HG02973 (cell line): Measurements from ENCODE around the gene GPX7.
"Not testable (repeated sequence)": the region's sequence is repeated elsewhere in the genome, so short reads cannot be mapped to it uniquely, and the experiment has no call there.

Experiments used
- ATAC-seq: cut with Tn5 transposase; IDR thresholded peaks from one replicate; pipeline ENCODE4 v1.9.1; 2021; ENCODE audit warnings: moderate library complexity; ENCODE audit not compliant: unreplicated experiment

GPX7 gene

DNA sequence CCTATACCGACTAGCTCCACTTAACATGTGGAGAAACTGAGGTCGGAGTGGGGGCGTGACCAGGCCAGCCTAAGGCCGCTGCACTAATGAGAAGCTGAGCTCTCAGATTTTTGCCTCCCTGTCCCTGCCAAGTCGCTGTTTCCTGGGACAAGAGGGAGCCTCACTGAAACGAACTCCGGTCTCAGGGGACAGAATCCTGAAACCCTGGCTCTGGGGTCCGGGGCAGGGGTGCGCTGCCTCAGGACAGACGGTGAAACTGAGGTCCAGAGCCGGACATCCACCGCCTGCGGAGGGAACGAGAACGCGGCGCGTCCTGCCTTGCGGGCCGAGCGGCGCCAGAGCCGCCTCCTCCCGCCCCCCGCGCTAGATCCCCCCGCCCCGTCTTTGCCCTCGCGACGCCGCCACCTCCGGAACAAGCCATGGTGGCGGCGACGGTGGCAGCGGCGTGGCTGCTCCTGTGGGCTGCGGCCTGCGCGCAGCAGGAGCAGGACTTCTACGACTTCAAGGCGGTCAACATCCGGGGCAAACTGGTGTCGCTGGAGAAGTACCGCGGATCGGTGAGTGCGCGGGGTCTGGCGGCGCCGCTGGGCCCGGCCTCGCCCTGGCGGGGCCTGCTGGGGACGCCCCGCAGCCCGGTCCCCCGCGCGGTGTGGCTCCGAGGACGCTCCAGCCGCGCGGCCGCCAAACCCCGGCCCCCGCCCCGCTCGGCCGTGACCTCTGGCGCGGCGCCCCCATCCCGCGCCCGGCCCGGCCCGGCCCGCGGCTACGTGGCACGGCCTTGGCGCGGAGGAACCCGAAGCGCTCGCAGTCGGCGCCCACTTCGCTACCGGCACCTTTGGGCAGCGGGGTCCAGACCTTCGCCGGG is at the start of gene GPX7:
TSS of gene GPX7 (plus strand) at position 381 of the 865 bp plus-strand sequence. CDS start at position 420, 39 bp downstream.
- no peak for ATAC-seq

GRCh38 chr1:52552505-52553361 is 49.4 kb upstream of the GPX7 start, which contains the start of gene TUT4:
Gene TUT4, minus strand, starts transcription at chr1:52553092. Its CDS starts 26,812 bp downstream, at chr1:52526280.
- ATAC-seq, result peak; percentile 36

DNA sequence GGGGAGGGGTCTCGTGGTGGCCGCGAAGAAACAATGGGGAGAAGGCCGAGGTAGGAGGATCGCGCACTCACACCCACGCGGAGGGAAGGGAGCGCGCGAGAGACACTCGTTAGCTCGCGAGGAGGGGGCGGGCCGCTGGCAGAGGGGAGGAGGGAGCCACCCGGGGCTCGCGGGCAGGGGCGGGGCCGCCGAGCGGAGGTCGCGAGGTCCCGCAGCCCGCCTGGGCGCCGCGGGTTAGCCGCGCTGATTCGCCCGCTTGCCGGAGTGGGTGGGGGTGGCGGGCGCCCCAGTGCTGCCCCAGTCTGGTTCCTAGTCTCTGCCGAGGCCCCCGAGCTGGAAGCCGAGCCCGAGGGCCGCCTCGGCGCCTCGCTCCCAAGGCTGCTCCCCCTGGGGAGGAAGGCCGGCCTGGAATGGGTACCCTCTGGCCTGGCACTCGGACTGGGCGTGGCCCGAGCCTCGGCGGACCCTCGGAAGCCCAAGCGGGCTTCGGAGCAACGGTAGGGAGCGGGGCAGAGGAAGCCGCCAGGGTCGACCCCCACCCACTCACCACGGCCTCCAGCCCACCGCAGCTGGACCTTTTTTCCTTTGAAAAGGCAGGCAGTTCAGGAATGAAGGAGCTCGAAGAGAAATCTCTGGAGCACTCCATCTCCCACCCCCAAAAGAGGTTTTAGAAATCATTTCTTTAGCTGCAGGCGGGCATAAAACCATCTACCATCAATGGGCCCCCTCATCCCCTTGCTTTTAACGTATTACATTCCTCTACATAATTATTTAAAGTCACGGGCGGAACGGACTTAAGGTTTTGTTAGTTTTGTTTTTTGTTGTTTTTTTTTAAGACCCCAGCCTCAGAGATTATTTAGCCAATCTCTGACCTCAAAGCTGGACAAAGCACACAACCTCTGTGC is 48.6 kb upstream of the GPX7 start:
- ATAC-seq, result peak; percentile 60

DNA sequence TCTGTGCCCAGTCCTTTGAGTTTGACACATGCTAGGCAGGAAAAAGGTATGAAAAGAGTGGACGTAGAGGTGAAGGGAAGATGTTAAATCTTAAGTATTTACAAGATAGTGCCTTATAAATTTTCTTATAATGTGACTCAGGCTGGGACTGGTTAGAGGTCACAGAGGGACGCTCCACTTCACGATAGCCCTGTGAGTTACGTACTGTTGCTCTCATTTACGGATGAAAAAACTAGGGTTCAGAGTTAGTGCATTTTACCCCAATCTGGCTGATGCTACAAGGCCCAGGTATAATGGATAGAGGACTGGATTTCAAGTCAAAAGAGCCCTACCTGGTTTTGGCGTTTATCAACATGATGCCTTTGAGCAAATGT is 47.9 kb upstream of the GPX7 start:
- ATAC-seq, result no peak

- ATAC-seq, result no peak
These were observed 47.4 kb upstream of the GPX7 start for GRCh38 chr1:52554756-52555155.

GRCh38 chr1:52556641-52557360 is 45.4 kb upstream of the GPX7 start:
- no peak for ATAC-seq

DNA sequence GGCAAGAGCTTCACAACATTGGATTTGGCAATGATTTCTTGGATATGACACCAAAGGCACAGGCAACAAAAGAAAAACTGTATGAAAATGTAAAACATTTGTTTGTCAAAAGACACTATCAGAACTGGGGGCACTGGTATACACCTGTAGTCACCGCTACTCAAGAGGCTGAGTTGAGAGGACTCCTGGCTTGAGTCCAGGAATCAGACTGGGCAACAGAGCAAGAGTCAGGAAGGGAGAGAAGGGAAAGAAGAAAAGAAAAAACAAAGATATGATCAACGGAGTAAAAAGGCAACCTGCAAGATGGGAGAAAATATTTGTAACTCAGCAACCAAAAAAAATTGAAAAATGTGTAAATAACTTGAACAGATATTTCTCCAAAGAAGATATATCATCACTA is 43.2 kb upstream of the GPX7 start:
- no peak for ATAC-seq

- ATAC-seq, result no peak
These were observed 42.3 kb upstream of the GPX7 start for GRCh38 chr1:52559875-52560274.

DNA sequence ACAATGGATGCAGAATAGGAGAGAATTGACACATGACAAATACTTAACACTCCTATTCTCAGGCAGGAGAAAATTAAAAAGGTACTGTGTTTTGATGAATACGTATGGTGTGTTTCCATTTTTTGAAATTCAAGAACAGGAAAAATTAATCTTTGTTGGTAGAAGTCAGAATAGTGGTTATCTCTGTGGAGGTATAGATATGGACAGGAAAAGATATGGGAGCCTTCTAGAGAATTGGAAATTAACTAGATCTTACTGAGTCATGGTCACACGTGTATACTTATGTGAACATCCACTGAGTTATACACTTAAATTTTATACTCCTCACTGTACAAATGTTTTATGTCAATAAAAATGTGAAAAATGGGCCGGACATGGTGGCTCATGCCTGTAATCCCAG is 39.4 kb upstream of the GPX7 start:
- ATAC-seq, result no peak

- no peak for ATAC-seq
These were observed 34.2 kb upstream of the GPX7 start for GRCh38 chr1:52567943-52568342.

DNA sequence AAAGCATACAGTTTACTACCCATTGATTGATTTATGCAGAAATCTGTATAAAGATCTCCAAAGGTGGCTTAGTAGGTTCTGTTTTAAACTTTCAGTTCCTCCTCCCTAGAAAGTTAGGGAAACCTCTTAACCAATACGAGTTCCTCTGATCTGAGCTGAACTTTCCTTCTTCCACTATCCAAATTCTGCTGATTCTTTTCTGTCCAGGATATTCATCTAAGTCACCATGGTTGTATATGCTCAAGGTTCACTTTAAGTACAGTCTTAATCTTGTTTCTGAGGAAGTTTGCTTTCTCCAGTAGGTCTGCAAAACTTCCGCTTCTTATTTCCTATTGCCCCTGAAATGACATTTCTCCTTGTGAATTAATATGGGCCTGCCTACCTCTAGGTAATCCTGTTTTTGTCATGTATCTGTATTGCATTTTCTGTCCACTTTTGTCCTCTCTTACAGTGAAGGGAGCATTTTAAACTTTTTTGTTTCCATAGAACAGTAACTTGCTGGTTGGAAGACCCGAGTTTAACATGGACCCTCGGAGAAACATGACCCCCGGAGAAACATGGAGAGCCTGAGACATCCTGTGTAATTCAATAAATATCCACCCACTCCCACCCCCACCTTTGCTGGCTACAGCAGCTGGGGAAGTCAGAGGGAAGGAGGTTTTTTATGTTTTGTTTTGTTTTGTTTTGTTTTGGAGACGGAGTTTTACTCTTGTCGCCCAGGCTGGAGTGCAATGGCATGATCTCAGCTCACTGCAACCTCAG is 32.5 kb upstream of the GPX7 start:
- ATAC-seq, result no peak

DNA sequence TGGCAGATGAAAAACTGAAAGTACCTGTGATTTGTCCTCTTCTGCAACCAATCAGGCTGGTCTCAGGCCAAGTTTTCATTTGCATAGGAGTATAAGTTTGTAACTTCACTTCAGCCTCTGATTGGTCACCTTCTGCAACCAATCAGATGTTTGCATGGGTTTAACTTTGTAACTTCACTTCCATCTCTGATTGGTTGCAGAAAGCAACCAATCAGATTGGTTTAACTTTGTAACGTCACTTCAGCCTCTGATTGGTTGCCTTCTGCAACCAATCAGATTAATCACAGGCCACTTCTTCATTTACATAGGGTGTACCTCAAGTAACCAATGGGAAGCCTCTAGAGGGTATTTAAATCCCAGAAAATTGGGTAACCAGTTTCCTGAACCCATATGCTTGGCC is 30.4 kb upstream of the GPX7 start:
- no peak for ATAC-seq

DNA sequence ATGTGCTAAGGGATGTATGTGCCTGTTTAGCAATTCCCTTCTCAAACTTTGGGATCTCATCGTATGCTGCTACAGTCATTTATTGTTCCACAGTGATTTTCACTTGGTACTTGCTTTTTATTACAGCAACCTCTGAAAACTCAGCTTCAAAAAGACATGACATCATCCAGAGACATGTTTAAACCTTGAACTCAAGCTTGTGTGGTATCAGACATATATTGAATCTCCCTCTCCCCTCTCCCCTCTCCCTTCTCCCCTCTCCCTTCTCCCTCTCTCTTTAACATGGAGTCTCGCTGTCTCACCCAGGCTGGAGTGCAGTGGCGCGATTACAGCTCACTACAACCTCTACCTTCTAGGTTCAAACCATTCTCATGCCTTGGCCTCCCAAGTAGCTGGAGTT is 29.8 kb upstream of the GPX7 start:
- ATAC-seq, result no peak

- no peak for ATAC-seq
These were observed 27.6 kb upstream of the GPX7 start for GRCh38 chr1:52574594-52574993.

- no peak for ATAC-seq
These were observed 26.1 kb upstream of the GPX7 start for GRCh38 chr1:52576074-52576473.

DNA sequence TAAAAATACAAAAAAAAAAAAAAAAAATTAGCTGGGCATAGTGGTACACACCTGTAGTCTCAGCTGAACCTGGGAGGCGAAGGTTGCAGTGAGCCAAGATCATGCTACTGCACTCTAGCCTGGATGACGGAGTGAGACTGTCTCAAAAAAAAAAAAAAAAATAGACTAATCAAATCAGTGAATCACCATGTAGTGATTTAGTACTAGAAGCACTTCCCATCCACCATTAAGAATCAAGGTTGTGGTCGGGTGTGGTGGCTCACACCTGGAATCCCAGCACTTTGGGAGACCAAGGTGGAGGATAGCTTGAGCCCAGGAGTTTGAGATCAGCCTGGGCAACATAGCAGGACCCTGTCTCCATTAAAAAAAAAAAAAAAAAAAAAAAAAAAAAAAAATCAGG is 24.1 kb upstream of the GPX7 start:
- not testable (repeated sequence) for ATAC-seq

DNA sequence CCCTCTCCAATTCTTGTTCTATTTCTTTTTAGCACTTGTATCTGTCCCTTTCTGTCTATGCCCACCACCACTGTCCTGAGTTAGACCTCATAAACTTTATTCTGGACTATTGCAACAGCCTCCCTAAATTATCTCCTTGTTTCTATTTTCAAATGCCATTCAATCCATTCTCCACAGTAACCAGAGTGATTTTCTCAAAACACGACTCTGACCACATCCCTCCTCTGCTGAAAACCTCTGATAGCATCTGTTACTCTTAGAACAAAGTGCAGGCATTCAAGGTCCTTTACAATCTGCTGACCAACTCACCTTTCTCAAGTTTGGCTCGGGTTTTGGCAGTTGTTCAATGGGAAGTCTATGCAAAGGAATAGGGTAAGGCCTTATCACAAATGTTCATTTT is 22.8 kb upstream of the GPX7 start:
- no peak for ATAC-seq

DNA sequence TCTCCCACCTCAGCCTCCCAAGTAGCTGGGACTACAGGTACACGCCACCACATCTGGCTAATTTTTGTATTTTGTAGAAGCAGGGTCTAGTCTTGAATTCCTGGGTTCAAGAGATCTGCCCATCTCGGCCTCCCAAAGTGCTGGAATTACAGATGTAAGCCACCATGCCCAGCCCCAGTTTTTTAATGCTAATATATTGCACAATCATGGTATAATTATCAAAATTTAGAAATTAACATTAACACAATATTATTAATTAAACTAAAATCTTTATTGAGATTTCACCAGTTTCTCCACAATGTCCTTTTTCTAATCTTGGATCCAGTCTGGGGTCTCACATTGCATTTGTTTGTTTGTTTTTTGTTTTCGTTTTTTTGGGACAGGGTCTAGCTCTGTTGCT is 21.9 kb upstream of the GPX7 start:
- no peak for ATAC-seq

GRCh38 chr1:52582116-52582696 is 20.0 kb upstream of the GPX7 start:
- no peak for ATAC-seq
